ENCODE measurements around the gene NEBL.

NEBL gene

GRCh38 chr10:20785174-20785573 is 111.9 kb downstream of the NEBL start:
- DNase-seq = no peak
- ChIA-PET POLR2A (no interaction called here), CTCF (interaction anchor here (1.5 kb wide), 1 partner anchor 16 kb away, joined by 5 read pairs; no protein-coding TSS in a partner anchor)
- Histone ChIP-seq H3K9me3 (ENCODE audit: control extremely low read depth in 1 of 5, control insufficient read depth in 4 of 5, insufficient read depth in 2 of 5, low read depth in 1 of 5, low read length in 4 of 5) (no peaks in the 10 kb centered on the region), H3K27ac (ENCODE audit: insufficient read depth in 1 of 2, low read depth in 1 of 2, low read length in 2 of 2, poor library complexity in 1 of 2, severe bottlenecking in 2 of 2) (no peak overlapping the region), H3K36me3 (ENCODE audit: control insufficient read depth in 4 of 4, insufficient read depth in 4 of 4, low read length in 3 of 4) (no peaks in the 10 kb centered on the region), H3K4me3 (ENCODE audit: control insufficient read depth in 1 of 7, extremely low read depth in 1 of 7, insufficient read depth in 4 of 7, low read depth in 2 of 7, low read length in 6 of 7) (no peak overlapping the region), H3K27me3 (replicated peaks in 2 of 5; ENCODE audit: control insufficient read depth in 4 of 5, insufficient read depth in 5 of 5, low read length in 4 of 5) (no peaks in the 10 kb centered on the region), H3K4me1 (ENCODE audit: control extremely low read depth in 1 of 4, control insufficient read depth in 4 of 4, insufficient read depth in 4 of 4, low read length in 3 of 4) (no peaks in the 10 kb centered on the region)
- no CpG with 5 or more reads among the region's 1 CpG for WGBS (ENCODE audit: insufficient coverage)

- ChIA-PET POLR2A (no interaction called here), CTCF (interaction anchor here (0.7 kb wide), 1 partner anchor 9 kb away, joined by 4 read pairs; no protein-coding TSS in a partner anchor)
- no peaks in the 10 kb centered on the region for H3K27me3 ChIP-seq (replicated peaks in 2 of 5; ENCODE audit: control insufficient read depth in 4 of 5, insufficient read depth in 5 of 5, low read length in 4 of 5)
- H3K9me3 ChIP-seq (ENCODE audit: control extremely low read depth in 1 of 5, control insufficient read depth in 4 of 5, insufficient read depth in 2 of 5, low read depth in 1 of 5, low read length in 4 of 5) = no peaks in the 10 kb centered on the region
- peaks cover 0 to 8% (median 0%) of the 10 kb centered on the region in 4 experiments for H3K4me1 ChIP-seq (ENCODE audit: control extremely low read depth in 1 of 4, control insufficient read depth in 4 of 4, insufficient read depth in 4 of 4, low read length in 3 of 4)
- no peak overlapping the region for H3K27ac ChIP-seq (ENCODE audit: insufficient read depth in 1 of 2, low read depth in 1 of 2, low read length in 2 of 2, poor library complexity in 1 of 2, severe bottlenecking in 2 of 2)
- DNase-seq = no peak
- WGBS (ENCODE audit: insufficient coverage) = 92% methylated on average over 7 of the region's 7 CpGs
- no peak overlapping the region for H3K4me3 ChIP-seq (ENCODE audit: control insufficient read depth in 1 of 7, extremely low read depth in 1 of 7, insufficient read depth in 4 of 7, low read depth in 2 of 7, low read length in 6 of 7)
- H3K36me3 ChIP-seq (ENCODE audit: control insufficient read depth in 4 of 4, insufficient read depth in 4 of 4, low read length in 3 of 4) = no peaks in the 10 kb centered on the region
Measured at GRCh38 chr10:20778008-20778757, 118.9 kb downstream of the NEBL start.

GRCh38 chr10:20776384-20777118 is 120.6 kb downstream of the NEBL start:
- H3K4me1 ChIP-seq (ENCODE audit: control extremely low read depth in 1 of 4, control insufficient read depth in 4 of 4, insufficient read depth in 4 of 4, low read length in 3 of 4) = peaks cover 0 to 8% (median 0%) of the 10 kb centered on the region in 4 experiments
- no peaks in the 10 kb centered on the region for H3K27me3 ChIP-seq (replicated peaks in 2 of 5; ENCODE audit: control insufficient read depth in 4 of 5, insufficient read depth in 5 of 5, low read length in 4 of 5)
- no peaks in the 10 kb centered on the region for H3K36me3 ChIP-seq (ENCODE audit: control insufficient read depth in 4 of 4, insufficient read depth in 4 of 4, low read length in 3 of 4)
- no peaks in the 10 kb centered on the region for H3K9me3 ChIP-seq (ENCODE audit: control extremely low read depth in 1 of 5, control insufficient read depth in 4 of 5, insufficient read depth in 2 of 5, low read depth in 1 of 5, low read length in 4 of 5)
- ChIA-PET POLR2A (no interaction called here), CTCF (interaction anchor here (1.5 kb wide), 1 partner anchor 1366 kb away, joined by 3 read pairs; no protein-coding TSS in a partner anchor)
- H3K27ac ChIP-seq (ENCODE audit: insufficient read depth in 1 of 2, low read depth in 1 of 2, low read length in 2 of 2, poor library complexity in 1 of 2, severe bottlenecking in 2 of 2) = no peak overlapping the region
- 0% methylated on average over 1 of the region's 5 CpGs for WGBS (ENCODE audit: insufficient coverage)
- DNase-seq = peak in 2 of 3 donors; percentile 13 to 38
- H3K4me3 ChIP-seq (ENCODE audit: control insufficient read depth in 1 of 7, extremely low read depth in 1 of 7, insufficient read depth in 4 of 7, low read depth in 2 of 7, low read length in 6 of 7) = no peak overlapping the region

GRCh38 chr10:20771051-20771450 is 126.1 kb downstream of the NEBL start:
- H3K36me3 ChIP-seq (ENCODE audit: control insufficient read depth in 4 of 4, insufficient read depth in 4 of 4, low read length in 3 of 4) = no peaks in the 10 kb centered on the region
- no peaks in the 10 kb centered on the region for H3K27me3 ChIP-seq (replicated peaks in 2 of 5; ENCODE audit: control insufficient read depth in 4 of 5, insufficient read depth in 5 of 5, low read length in 4 of 5)
- no peak for DNase-seq
- no peaks in the 10 kb centered on the region for H3K4me1 ChIP-seq (ENCODE audit: control extremely low read depth in 1 of 4, control insufficient read depth in 4 of 4, insufficient read depth in 4 of 4, low read length in 3 of 4)
- CTCF ChIA-PET = interaction anchor here (0.5 to 3.9 kb wide), 2 partner anchors 1285 to 1360 kb away, joined by 3 to 20 read pairs; no protein-coding TSS in a partner anchor
- H3K4me3 ChIP-seq (ENCODE audit: control insufficient read depth in 1 of 7, extremely low read depth in 1 of 7, insufficient read depth in 4 of 7, low read depth in 2 of 7, low read length in 6 of 7) = no peak overlapping the region
- H3K27ac ChIP-seq (ENCODE audit: insufficient read depth in 1 of 2, low read depth in 1 of 2, low read length in 2 of 2, poor library complexity in 1 of 2, severe bottlenecking in 2 of 2) = no peak overlapping the region
- no peaks in the 10 kb centered on the region for H3K9me3 ChIP-seq (ENCODE audit: control extremely low read depth in 1 of 5, control insufficient read depth in 4 of 5, insufficient read depth in 2 of 5, low read depth in 1 of 5, low read length in 4 of 5)
- POLR2A ChIA-PET = no interaction called here
- 80% methylated on average over 1 of the region's 2 CpGs for WGBS (ENCODE audit: insufficient coverage)

GRCh38 chr10:20769481-20769880 is 127.6 kb downstream of the NEBL start:
- no CpG with 5 or more reads among the region's 3 CpGs for WGBS (ENCODE audit: insufficient coverage)
- POLR2A ChIA-PET = no interaction called here

GRCh38 chr10:20768843-20769242 is 128.3 kb downstream of the NEBL start:
- no peak overlapping the region for H3K27ac ChIP-seq (ENCODE audit: insufficient read depth in 1 of 2, low read depth in 1 of 2, low read length in 2 of 2, poor library complexity in 1 of 2, severe bottlenecking in 2 of 2)
- no peak overlapping the region for H3K4me3 ChIP-seq (ENCODE audit: control insufficient read depth in 1 of 7, extremely low read depth in 1 of 7, insufficient read depth in 4 of 7, low read depth in 2 of 7, low read length in 6 of 7)
- no peaks in the 10 kb centered on the region for H3K4me1 ChIP-seq (ENCODE audit: control extremely low read depth in 1 of 4, control insufficient read depth in 4 of 4, insufficient read depth in 4 of 4, low read length in 3 of 4)
- POLR2A ChIA-PET = no interaction called here
- CTCF ChIA-PET = interaction anchor here (0.6 to 3.9 kb wide), 8 partner anchors 10 to 1853 kb away, joined by 3 to 20 read pairs (median 4); partner anchors contain the start of gene PLXDC2
- H3K36me3 ChIP-seq (ENCODE audit: control insufficient read depth in 4 of 4, insufficient read depth in 4 of 4, low read length in 3 of 4) = no peaks in the 10 kb centered on the region
- no peaks in the 10 kb centered on the region for H3K9me3 ChIP-seq (ENCODE audit: control extremely low read depth in 1 of 5, control insufficient read depth in 4 of 5, insufficient read depth in 2 of 5, low read depth in 1 of 5, low read length in 4 of 5)
- no peaks in the 10 kb centered on the region for H3K27me3 ChIP-seq (replicated peaks in 2 of 5; ENCODE audit: control insufficient read depth in 4 of 5, insufficient read depth in 5 of 5, low read length in 4 of 5)
- DNase-seq = peak; percentile 41 to 69 (median 60)
- WGBS (ENCODE audit: insufficient coverage) = no CpG with 5 or more reads among the region's 3 CpGs

More at GRCh38 chr10:20769481-20769880, 127.6 kb downstream of the NEBL start:
- Histone ChIP-seq H3K9me3 (ENCODE audit: control extremely low read depth in 1 of 5, control insufficient read depth in 4 of 5, insufficient read depth in 2 of 5, low read depth in 1 of 5, low read length in 4 of 5) (no peaks in the 10 kb centered on the region), H3K27me3 (replicated peaks in 2 of 5; ENCODE audit: control insufficient read depth in 4 of 5, insufficient read depth in 5 of 5, low read length in 4 of 5) (no peaks in the 10 kb centered on the region), H3K4me1 (ENCODE audit: control extremely low read depth in 1 of 4, control insufficient read depth in 4 of 4, insufficient read depth in 4 of 4, low read length in 3 of 4) (no peaks in the 10 kb centered on the region), H3K4me3 (ENCODE audit: control insufficient read depth in 1 of 7, extremely low read depth in 1 of 7, insufficient read depth in 4 of 7, low read depth in 2 of 7, low read length in 6 of 7) (no peak overlapping the region), H3K36me3 (ENCODE audit: control insufficient read depth in 4 of 4, insufficient read depth in 4 of 4, low read length in 3 of 4) (no peaks in the 10 kb centered on the region), H3K27ac (ENCODE audit: insufficient read depth in 1 of 2, low read depth in 1 of 2, low read length in 2 of 2, poor library complexity in 1 of 2, severe bottlenecking in 2 of 2) (no peak overlapping the region)
- CTCF ChIA-PET = interaction anchor here (0.6 to 3.9 kb wide), 8 partner anchors 9 to 1854 kb away, joined by 3 to 20 read pairs (median 4); partner anchors contain the start of gene PLXDC2
- DNase-seq = no peak

- 60% methylated on average over 1 of the region's 2 CpGs for WGBS (ENCODE audit: insufficient coverage)
- no peak for DNase-seq
- Histone ChIP-seq H3K27ac (ENCODE audit: insufficient read depth in 1 of 2, low read depth in 1 of 2, low read length in 2 of 2, poor library complexity in 1 of 2, severe bottlenecking in 2 of 2) (no peak overlapping the region), H3K9me3 (ENCODE audit: control extremely low read depth in 1 of 5, control insufficient read depth in 4 of 5, insufficient read depth in 2 of 5, low read depth in 1 of 5, low read length in 4 of 5) (no peaks in the 10 kb centered on the region), H3K36me3 (ENCODE audit: control insufficient read depth in 4 of 4, insufficient read depth in 4 of 4, low read length in 3 of 4) (no peaks in the 10 kb centered on the region), H3K4me3 (ENCODE audit: control insufficient read depth in 1 of 7, extremely low read depth in 1 of 7, insufficient read depth in 4 of 7, low read depth in 2 of 7, low read length in 6 of 7) (no peak overlapping the region), H3K27me3 (replicated peaks in 2 of 5; ENCODE audit: control insufficient read depth in 4 of 5, insufficient read depth in 5 of 5, low read length in 4 of 5) (no peaks in the 10 kb centered on the region), H3K4me1 (ENCODE audit: control extremely low read depth in 1 of 4, control insufficient read depth in 4 of 4, insufficient read depth in 4 of 4, low read length in 3 of 4) (no peaks in the 10 kb centered on the region)
- ChIA-PET CTCF (interaction anchor here (3.9 kb wide), 1 partner anchor 1356 kb away, joined by 20 read pairs; no protein-coding TSS in a partner anchor), POLR2A (no interaction called here)
Measured at GRCh38 chr10:20767028-20767427, 130.1 kb downstream of the NEBL start.
